Activated naive CD4-positive, alpha-beta T cell treated with anti-CD3 and anti-CD28 coated beads, Interleukin-2, amount 50 U/mL, for 72 hours (primary cell): ENCODE results near the gene CMBL. TPM values are rescaled to one million over a fixed set of nuclear protein-coding genes. Genes with fewer than 3 reads are reported as not detected.
"Not testable (repeated sequence)": the region's sequence is repeated elsewhere in the genome, so short reads cannot be mapped to it uniquely, and the experiment has no call there.

Experiments
- ATAC-seq, 2 donors: fragments of 150-1000 bp; cut with Tn5 transposase; 2 replicates each; pipeline ENCODE4 v1.10.0; 2021; ENCODE audit warnings: mild to moderate bottlenecking in 2 of 2, moderate library complexity in 2 of 2
- DNase-seq, 2 donors: peaks; one replicate each; pipeline ENCODE4 v3.0.0; 2021 to 2022; ENCODE audit warnings: low spot score in 2 of 2
- H3K27ac Mint-ChIP-seq, 2 donors: one replicate each; pipeline ENCODE4 v1.8.0; 2022; ENCODE audit warnings: mild to moderate bottlenecking in 2 of 2, mixed read lengths in 2 of 2
- H3K36me3 Mint-ChIP-seq, 2 donors: one replicate each; pipeline ENCODE4 v1.8.0; 2022; ENCODE audit warnings: mixed read lengths in 2 of 2
- H3K9me3 Mint-ChIP-seq, 2 donors: one replicate each; pipeline ENCODE4 v1.8.0; 2022; ENCODE audit warnings: mixed read lengths in 2 of 2
- total RNA-seq, 2 donors: library from RNA; stranded (reverse); gene quantifications; one replicate each; pipeline ENCODE4 v1.2.3, GENCODE V29; 2022

The CMBL gene
- total RNA-seq, 2 donors from 2014 or later = 0.80 to 1.7 TPM

DNA sequence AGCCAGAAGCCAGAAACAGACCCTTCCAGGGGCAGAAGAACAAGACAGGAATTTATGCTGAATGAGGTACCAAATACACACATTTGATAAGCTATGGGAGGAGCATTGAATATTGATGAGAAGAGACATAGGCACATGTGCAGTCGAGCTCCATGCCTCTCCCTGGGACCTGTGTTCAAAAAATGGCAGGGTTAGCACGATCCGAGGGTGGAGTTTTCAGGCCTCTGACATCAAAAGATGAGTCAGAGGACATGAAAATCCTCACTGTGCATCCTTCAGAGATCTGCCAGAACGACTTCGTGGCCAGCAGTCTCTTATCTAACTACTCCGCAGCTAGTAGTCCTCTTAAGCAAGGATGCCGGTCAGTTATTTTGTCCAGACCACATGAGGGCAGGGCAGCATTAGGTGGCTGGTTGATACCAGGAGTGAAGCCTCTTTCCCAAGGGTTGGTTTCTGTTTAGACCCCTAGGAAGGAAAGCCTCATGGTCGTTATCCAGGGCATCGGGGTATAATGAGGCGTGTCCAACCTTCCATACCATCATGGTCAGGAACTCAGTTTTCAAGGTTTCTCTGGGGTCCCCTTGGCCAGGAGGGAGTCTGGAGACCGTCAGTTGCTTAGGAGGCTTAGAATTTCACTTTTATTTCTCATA is 11.6 kb upstream of the CMBL start:
- no peak overlapping the region for H3K27ac Mint-ChIP-seq
- no peaks in the 10 kb centered on the region for H3K36me3 Mint-ChIP-seq

DNA sequence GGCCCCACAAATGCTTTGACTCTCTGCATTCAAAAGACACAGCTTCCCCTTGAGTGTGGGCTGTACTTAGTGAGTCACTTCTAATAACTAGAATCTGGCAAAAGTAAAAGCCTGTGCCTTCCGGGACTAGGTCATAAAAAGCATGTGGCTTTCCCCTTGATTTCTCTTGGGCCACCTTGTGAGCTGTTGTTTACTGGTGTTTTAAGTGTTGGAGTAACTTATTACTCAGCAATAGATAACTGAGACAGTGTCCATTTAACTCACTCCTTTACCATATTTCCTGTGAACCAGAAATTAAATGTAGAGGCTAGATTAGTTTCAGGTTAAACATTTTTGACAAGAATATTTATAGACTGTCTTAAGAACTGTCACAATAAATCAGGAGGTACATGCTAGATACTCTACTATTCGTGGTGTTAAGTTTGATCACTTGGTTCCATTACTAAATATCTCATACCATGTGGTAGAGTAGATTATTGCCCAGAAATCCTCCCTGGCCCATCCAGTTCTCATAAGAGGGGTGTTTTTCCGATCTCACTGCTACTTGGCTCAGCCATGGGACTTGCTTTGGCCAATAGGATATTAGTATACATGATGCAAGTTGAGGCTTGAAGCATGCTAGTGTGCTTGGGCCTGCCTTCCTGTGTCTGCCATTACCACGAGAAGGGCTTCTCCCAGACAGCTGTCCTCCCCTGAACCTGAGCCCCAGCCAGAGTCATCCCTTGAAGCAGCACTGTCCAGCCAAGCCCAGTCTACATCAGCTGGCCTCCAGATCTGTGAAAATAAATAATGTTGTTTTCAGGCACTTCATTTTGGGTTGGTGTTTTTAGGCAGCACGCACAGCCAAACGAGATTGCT is 10.4 kb upstream of the CMBL start:
- Mint-ChIP-seq H3K27ac (no peak overlapping the region), H3K36me3 (no peaks in the 10 kb centered on the region), H3K9me3 (no peaks in the 10 kb centered on the region)
- DNase-seq = no peak
- ATAC-seq = peak in 1 of 2 donors; percentile 66

More for the DNA sequence above, 11.6 kb upstream of the CMBL start:
- no peak for DNase-seq
- ATAC-seq = no peak
- no peaks in the 10 kb centered on the region for H3K9me3 Mint-ChIP-seq

DNA sequence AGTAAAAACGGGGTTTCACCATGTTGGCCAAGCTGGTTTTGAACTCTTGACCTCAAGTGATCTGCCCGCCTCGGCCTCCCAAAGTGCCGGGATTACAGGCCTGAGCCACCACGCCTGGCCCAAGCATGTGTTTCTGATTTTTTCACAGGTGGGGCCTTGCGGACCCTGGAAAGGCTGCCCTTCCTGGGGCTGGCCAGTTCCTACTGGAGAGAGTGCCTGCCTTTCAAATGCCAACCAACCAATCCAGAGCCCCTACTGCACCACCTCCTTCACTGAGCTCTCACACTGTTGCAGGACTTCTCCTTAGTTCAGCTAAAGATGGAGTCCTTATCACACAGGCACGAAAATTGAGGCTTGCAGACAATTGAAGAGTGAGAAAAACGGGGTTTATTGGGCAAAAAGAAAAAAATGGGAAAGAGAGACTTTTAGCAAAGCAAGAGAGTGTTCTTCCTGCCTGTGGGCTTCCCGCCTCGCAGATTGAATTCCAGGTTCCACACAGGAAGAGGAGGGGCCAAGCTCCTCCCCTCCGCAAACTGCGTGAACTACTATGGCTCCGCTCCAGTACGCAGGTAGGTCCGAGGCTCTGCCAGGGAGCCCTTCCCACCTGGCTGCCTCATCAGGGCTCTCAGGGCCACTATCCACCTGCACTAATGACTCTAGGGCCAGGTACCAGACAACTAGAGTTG is 8.3 kb upstream of the CMBL start:
- no peaks in the 10 kb centered on the region for H3K36me3 Mint-ChIP-seq
- no peak for DNase-seq
- no peak for ATAC-seq
- H3K27ac Mint-ChIP-seq = no peak overlapping the region
- H3K9me3 Mint-ChIP-seq = no peaks in the 10 kb centered on the region

DNA sequence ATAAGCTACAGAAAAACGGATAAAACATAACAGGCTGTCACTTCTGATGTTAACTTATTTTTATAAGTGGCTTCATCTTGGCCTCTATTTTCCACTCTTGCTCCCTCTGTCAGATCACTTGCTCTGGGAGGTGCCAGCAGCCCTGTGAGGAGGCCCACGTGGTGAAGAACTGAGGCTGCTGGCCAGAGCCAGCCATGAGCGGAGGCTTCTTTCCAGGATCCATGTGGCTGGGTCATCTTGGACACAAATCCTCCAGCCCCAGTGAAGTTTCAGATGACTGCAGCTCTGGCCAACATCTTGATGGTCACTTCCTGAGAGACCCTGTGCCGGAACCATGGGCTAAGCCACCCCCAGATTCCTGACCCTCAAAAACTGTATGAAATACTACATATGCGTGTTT is 7.5 kb upstream of the CMBL start:
- H3K27ac Mint-ChIP-seq = no peak overlapping the region
- DNase-seq (no peak), ATAC-seq (no peak)
- H3K36me3 Mint-ChIP-seq = no peaks in the 10 kb centered on the region
- H3K9me3 Mint-ChIP-seq = no peaks in the 10 kb centered on the region

DNA sequence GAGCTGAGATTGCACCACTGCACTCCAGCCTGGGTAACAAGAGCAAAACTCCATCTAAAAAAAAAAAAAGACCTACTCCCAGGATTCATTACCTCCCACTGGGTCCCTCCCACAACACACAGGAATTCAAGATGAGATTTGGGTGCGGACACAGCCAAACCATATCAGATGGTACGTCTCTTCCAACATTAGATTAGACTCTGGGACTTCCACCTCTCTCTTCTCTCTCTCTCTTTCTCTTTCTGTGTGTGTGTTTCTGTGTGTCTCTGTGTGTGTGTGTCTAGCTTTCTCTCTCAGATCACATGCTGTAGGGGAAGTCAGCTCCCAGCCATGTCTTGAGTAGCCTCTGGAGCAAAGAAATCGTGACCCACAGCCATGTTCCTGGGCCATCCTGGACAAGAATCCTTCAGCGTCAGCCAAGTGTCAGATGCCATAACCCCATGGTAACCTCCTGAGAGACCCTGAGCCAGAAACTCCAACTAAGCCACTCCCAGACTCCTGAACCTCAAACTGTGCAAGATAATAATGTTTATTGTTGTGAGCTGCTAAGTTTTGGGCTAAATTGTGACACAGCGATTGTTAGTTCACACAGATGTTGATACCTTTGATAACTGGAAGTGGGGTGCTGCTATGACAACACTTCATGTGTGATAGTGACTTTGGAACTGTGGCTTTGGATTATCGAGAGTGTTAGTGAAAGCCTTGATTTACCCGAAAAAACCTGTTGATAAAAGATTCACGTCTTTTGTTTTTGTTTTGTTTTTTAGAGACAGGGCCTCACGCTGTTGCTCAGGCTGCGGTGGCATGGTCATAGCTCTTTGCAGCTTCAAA is 4.1 kb upstream of the CMBL start:
- Mint-ChIP-seq H3K27ac (no peak overlapping the region), H3K36me3 (peaks cover 5 to 6% of the 10 kb centered on the region in 2 donors), H3K9me3 (no peaks in the 10 kb centered on the region)
- ATAC-seq (no peak), DNase-seq (no peak)

DNA sequence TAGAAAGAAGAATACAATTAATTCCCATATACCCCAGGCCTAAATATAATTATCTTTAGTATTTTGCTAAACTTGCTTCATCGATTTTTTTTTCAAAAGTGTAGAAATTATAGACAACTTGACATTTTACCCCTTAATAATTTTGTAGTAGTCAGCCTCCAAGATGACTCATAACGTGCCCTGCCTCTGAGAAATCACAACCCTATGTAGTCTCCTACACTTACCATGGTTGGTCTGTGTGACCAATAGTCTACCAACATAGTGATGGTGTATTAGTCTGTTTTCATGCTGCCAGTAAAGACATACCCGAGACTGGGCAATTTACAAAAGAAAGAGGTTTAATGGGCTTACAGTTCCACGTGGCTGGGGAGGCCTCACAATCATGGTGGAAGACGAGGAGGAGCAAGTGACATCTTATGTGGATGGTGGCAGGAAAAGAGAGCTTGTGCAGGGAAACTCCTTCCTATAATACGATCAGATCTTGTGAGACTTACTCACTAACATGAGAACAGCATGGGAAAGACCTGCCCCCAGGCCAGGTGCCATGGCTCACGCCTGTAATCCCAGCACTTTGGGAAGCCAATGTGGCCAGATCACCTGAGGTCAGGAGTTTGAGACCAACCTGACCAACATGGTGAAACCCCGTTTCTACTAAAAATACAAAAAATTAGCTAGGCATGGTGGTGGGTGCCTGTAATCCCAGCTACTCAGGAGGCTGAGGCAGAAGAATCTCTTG is 3.3 kb upstream of the CMBL start:
- H3K36me3 Mint-ChIP-seq, DNase-seq, H3K9me3 Mint-ChIP-seq, H3K27ac Mint-ChIP-seq: not testable (repeated sequence)
- ATAC-seq = peak; percentile 54 to 77

DNA sequence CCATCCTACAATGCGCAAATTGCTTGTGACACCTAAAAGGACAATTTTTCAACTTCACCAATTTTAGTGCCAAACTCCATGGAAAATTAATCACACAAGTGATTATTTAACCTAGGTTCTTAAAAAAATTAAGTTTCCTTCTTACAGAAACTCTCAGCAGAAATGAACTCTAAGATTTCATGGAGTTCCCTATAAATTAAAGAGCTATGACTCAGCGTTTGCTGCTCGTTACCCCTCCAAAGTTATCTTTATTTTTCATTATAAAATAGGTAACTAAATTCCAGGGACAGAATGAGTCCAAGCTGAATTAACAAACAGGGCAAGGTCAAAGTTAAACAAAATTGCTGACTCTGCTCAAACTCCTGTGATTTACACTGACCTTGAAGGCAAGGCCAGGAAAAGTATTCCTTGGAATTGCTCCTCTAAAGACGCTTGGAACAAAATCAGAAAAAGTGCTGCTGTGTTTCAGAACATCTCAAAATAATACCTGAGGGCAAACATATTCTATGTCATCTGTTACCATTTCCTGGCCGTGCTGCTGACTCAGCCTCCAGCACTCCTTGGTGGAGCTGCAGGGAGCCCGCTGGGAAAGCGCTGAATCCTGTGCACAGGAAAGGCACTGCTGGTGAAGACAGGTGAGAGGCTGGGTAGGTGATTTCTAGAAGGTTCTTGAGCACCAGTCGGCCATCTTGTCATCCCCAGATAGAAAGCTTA is 2.5 kb upstream of the CMBL start:
- Mint-ChIP-seq H3K9me3 (no peaks in the 10 kb centered on the region), H3K27ac (no peak overlapping the region), H3K36me3 (peaks cover 5 to 6% of the 10 kb centered on the region in 2 donors)
- ATAC-seq = peak in 1 of 2 donors; percentile 43
- no peak for DNase-seq

DNA sequence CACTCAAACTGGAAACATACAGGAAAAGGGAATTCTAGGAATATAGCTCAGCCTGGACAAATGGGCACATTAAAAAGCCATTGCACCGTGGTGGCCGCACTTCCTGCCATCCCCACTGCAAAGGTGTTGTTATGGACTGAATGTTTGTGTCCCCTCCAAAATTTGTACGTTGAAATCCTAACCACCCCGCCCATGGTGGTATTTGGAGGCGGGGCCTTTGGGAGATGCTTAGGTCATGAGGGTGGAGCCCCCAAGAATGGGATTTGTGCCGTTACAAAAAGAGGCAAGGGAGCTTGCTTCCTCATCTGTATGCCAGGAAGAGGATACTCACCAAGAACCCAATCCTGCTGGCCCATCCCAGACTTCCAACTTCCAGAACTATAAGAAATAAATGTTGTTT is 1.1 kb upstream of the CMBL start:
- no peak for DNase-seq
- H3K9me3 Mint-ChIP-seq = no peaks in the 10 kb centered on the region
- no peak overlapping the region for H3K27ac Mint-ChIP-seq
- ATAC-seq = no peak
- H3K36me3 Mint-ChIP-seq = peaks cover 5 to 6% of the 10 kb centered on the region in 2 donors

DNA sequence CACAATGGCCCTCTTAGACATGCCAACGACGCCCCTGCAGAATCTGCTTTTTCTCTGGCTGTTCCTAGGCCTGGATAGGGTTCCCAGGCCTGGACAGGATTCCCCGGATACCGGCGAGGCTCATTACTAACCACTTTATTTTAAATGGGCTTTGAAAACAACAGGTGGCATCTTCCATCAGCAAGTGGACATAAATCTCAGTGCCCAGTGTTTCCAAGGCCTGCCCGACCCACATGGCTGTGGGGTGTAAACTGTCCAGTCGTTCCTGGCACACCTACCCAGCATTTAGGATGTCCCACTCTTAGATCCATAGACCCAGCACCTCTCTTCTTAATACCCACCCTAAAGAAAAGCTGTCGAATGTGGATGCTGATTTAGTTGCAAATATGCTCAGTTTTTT is 896 bp downstream of the CMBL start:
- no peak for DNase-seq
- no peak overlapping the region for H3K27ac Mint-ChIP-seq
- H3K9me3 Mint-ChIP-seq = no peaks in the 10 kb centered on the region
- H3K36me3 Mint-ChIP-seq = peaks cover 5 to 6% of the 10 kb centered on the region in 2 donors
- ATAC-seq = no peak

DNA sequence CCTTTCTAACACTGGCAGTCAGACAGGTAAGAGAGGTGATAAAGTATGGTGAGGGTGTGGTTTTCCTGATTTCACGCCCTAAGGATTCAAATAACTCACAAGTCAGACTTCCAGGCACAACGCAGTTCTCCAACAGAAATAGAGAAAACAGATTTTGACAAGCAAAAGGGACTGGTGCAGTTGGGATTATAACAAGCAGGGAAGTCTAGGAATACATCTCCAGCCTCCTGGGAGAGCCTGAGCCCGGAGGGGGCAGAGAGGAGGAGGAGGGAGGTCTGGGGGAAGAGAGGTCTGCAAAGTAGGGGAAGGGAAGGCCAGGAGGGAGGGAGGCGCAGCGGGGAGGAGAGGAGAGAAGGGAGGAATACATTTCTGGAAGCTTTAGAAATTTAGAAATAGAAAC is 1.6 kb downstream of the CMBL start:
- peaks cover 5 to 6% of the 10 kb centered on the region in 2 donors for H3K36me3 Mint-ChIP-seq
- H3K27ac Mint-ChIP-seq = no peak overlapping the region

DNA sequence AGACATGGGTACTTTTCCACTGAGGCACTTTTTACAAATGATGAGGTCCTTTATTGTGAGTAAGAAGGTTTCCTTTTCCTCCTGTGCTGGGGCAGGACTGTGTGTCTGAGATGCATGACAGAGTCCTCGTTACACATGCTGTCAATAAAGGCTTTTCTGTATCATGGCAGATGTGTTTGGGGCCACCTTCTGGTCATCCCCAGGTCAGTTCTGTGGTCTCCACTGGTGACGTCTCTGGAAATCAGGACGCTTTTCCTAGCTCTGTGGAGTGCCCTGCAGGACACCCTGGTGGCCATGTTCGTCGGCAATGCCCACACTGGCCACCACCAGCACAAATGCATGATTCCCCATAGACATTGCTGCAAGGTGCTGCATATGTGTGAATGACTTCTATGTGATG is 2.8 kb downstream of the CMBL start:
- peaks cover 5 to 6% of the 10 kb centered on the region in 2 donors for H3K36me3 Mint-ChIP-seq
- H3K9me3 Mint-ChIP-seq = no peaks in the 10 kb centered on the region
- no peak for DNase-seq
- ATAC-seq = no peak
- H3K27ac Mint-ChIP-seq = no peak overlapping the region

More for the DNA sequence above, 1.6 kb downstream of the CMBL start:
- DNase-seq = no peak
- no peaks in the 10 kb centered on the region for H3K9me3 Mint-ChIP-seq
- ATAC-seq = no peak

DNA sequence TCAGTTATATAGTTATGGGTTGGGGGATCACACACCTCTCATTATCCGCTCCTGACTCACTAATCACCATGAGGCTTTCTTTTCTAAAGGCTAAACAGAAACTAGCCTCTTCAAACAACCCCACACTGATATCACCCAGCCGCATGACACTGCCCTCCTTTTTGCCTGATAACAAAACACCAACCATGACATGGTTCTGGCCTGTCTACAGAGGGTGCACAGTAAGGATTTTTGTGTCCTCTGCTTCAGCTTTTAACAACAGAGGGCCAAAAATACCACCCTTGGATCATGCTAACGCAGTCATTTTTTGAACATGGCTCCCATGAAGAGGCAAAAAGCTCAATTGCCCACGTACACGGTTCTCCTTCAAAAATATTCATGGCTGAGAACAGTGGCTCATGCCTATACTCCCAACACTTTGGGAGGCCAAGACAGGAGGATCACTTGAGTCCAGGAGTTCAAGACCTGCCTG is 4.0 kb downstream of the CMBL start:
- no peaks in the 10 kb centered on the region for H3K9me3 Mint-ChIP-seq
- peaks cover 5 to 6% of the 10 kb centered on the region in 2 donors for H3K36me3 Mint-ChIP-seq
- ATAC-seq (no peak), DNase-seq (no peak)
- H3K27ac Mint-ChIP-seq = no peak overlapping the region

DNA sequence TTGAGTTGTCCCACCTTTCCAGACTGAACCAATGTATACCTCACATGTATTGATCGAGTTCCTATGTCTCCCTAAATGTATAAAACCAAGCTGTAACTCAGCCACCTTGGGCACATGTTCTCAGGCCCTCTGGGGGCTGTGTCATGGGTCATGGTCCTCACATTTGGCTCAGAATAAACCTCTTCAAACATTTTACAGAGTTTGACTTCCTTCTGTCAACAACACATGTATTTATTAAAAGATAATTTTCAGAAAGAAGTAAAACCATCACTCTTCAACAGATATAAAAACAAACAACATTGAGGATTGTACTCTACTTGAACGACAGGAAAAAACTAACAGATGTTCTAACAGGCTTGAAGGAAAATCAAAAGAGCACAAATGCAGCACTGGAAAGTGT is 4.5 kb downstream of the CMBL start:
- H3K27ac Mint-ChIP-seq = no peak overlapping the region
- ATAC-seq (no peak), DNase-seq (no peak)
- H3K9me3 Mint-ChIP-seq = no peaks in the 10 kb centered on the region
- H3K36me3 Mint-ChIP-seq = peaks cover 5 to 6% of the 10 kb centered on the region in 2 donors

DNA sequence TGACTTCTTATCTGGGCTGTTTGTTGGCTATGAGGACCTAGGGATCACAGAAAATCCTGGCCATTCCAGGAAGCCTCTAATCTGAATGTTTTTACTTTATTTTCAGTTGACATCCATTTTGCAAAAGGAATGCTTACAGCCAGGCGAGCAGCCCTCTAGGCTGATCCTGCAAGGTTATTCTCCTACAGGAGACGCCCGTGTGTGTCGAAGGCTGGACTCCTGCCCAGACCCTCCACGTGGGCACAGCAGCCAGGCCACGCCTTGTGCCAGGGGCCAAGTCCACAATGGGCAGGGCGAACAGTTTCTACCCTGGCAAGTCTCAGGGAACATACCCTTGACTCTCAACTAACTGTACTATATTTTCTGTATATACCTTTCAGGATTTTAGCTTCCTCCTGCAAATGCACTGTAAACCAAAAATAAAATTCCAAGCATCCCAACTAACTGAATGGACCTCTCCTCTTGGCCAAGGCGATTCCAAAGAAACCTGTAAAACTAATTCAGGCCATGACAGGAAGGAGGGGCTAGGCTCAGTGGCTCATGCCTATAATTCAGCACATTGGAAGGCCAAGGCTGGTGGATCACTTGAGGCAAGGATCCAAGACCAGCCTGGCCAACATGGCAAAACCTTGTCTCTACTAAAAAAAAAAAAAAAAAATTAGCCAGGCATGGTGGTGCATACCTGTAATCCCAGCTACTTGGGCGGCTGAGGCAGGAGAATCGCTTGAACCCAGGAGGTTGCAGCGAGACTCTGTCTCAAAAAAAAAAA is 5.7 kb downstream of the CMBL start:
- Mint-ChIP-seq H3K36me3 (peaks cover 0 to 1% of the 10 kb centered on the region in 2 donors), H3K9me3 (no peaks in the 10 kb centered on the region), H3K27ac (no peak overlapping the region)
- DNase-seq (no peak), ATAC-seq (no peak)

DNA sequence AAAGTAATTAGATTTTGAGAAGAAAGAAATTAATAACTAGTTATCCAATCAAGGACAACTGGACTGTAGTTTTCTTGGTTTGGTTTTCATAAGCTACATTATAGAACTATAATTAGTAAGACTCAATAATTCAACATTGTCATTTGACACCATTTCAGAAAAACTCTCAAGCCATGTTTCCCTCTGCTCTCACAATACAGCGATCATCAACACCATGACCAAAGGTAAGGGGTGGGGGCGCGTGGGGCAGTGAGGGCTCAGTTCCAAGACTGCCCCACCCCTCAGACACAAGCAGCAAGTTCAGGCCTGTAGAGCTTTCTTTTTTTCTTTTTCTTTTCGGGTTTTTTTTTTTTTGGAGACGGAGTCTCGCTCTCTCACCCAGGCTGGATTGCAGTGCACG is 6.4 kb downstream of the CMBL start:
- DNase-seq = no peak
- Mint-ChIP-seq H3K27ac (no peak overlapping the region), H3K9me3 (no peaks in the 10 kb centered on the region), H3K36me3 (no peaks in the 10 kb centered on the region)
- ATAC-seq = no peak
